Epithelial cell of proximal tubule (primary cell): ENCODE measurements around the gene OTOA. TPM values are rescaled to one million over a fixed set of nuclear protein-coding genes. Genes with fewer than 3 reads are reported as not detected.
"Not testable (repeated sequence)": the region's sequence is repeated elsewhere in the genome, so short reads cannot be mapped to it uniquely, and the experiment has no call there.

ENCODE experiments used
- DNase-seq: peaks from one replicate; pipeline ENCODE4 v3.0.0-alpha.2; 2011; ENCODE audit warnings: low read depth
- H3K4me3 ChIP-seq: 2 replicates; pipeline ENCODE4 v1.5.1; 2011; ENCODE audit warnings: low read depth, mild to moderate bottlenecking, low read length
- CTCF ChIP-seq: conservative IDR thresholded peaks from 2 replicates; pipeline ENCODE4 v1.5.1; 2012; ENCODE audit warnings: low read depth, mild to moderate bottlenecking, low read length
- total RNA-seq: library from RNA; depleted of rRNA; stranded (reverse); fragments of >200 nt; gene quantifications from 2 replicates; pipeline ENCODE4 v1.2.3, GENCODE V29; 2015

OTOA gene
- total RNA-seq, 1 donor from 2014 or later, result not detected

DNA sequence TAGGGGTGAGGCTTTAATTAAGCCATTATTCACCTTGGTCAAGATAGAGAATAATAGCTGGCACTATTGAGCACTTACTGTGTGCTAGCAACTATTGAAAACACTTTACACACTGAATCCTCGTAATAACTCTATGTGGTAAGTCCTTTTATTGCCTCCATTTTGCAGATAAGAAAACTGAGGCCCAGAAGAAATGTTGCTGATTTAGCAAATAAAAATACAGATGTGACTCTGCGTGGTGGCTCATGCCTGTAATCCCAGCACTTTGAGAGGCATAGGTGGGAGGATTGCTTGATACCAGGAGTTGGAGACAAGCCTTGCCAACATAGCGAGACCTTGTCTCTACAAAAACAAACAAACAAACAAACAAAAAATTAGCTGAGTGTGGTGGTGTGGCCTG lies 19.4 kb downstream of the OTOA start:
- DNase-seq, result no peak
- TF ChIP-seq CTCF, result no peak

DNA sequence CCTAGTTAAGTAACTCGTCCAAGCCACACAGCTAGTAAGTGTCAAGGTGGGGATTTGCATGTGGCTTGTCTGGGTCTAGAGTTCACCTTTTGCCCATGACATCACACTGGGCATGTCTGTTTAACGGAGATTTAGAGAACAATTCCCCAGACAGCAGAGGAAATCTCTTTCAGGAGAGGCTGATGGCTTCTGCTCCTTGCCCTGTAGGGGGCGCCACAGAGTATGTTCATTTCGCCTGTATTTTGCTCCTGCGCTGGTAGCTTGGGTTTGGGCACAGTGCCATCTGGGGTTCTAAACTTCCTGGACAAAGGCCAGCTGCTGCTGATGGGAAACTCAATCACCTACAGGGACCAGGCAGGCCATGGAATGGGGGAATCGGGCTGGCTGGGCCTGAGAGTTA lies 20.4 kb downstream of the OTOA start:
- H3K4me3 ChIP-seq, result no peak overlapping the region
- TF ChIP-seq CTCF, result peak; percentile 66
- DNase-seq, result no peak

More for the DNA sequence above, 19.4 kb downstream of the OTOA start:
- no peak overlapping the region for H3K4me3 ChIP-seq

DNA sequence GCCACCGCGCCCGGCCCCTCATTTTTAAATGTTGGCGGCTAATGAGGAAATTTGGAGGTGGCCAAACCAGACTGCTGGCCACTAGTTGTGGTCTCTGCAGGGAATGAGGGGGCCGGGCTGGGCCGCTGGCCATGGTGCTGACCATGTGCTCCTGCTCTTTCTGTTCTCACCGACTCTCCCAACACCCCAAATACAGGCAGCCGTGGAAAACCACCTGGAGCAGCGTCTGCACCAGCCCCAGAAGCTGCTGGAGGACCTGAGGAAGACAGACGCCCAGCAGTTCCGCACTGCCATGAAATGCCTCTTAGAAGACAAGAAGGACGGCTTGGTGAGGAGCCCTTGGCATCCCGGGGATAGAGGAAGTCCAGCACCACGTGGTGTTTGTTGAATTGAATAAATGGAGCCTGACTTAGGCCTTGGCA lies 21.3 kb downstream of the OTOA start:
- H3K4me3 ChIP-seq, result no peak overlapping the region
- DNase-seq, result no peak
- TF ChIP-seq CTCF, result no peak

- no peak overlapping the region for H3K4me3 ChIP-seq
- DNase-seq, result no peak
- no peak for TF ChIP-seq CTCF
Measured at GRCh38 chr16:21689107-21689506, 25.3 kb downstream of the OTOA start.

- not testable (repeated sequence) for H3K4me3 ChIP-seq, DNase-seq
Measured at GRCh38 chr16:21690967-21691366, 27.2 kb downstream of the OTOA start.

GRCh38 chr16:21694609-21695008 lies 30.8 kb downstream of the OTOA start:
- no peak overlapping the region for H3K4me3 ChIP-seq
- TF ChIP-seq CTCF, result no peak
- DNase-seq, result no peak

DNA sequence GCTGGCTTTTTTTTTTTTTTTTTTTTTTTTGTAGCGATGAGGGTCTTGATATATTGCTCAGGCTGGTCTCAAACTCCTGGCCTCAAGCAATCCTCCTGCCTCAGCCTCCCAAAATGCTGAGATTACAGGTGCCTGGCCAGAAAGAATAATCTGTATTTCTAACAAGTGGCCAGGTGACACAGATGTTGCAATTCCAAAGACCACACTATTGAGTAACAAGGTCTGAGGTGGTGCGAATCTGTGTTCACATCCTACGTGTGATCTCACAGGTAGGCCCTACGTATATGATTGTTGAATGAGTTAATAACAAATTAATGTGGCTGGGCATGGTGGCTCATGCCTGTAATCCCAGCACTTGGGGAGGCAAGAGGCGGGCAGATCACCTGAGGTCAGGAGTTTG lies 33.3 kb downstream of the OTOA start:
- no peak for TF ChIP-seq CTCF
- no peak for DNase-seq
- H3K4me3 ChIP-seq, result no peak overlapping the region
